KOPT-K1 (cell line): Measurements from ENCODE around the gene MLF2.

Source experiments
- H3K27ac ChIP-seq: fragments of 200-600 bp; sonication (generic); 2 replicates; pipeline ENCODE4 v1.5.1; 2016; ENCODE audit warnings: antibody characterized with exemption, mild to moderate bottlenecking, low read depth, low read length; ENCODE audit not compliant: poor library complexity, severe bottlenecking
- H3K36me3 ChIP-seq: fragments of 200-600 bp; sonication (generic); 2 replicates; pipeline ENCODE4 v1.5.1; 2017; ENCODE audit warnings: antibody characterized with exemption, mild to moderate bottlenecking, low read length, moderate library complexity; ENCODE audit not compliant: insufficient read depth
- H3K9me3 ChIP-seq: fragments of 200-600 bp; sonication (generic); 2 replicates; pipeline ENCODE4 v1.5.1; 2017; ENCODE audit warnings: antibody characterized with exemption, low read length, mild to moderate bottlenecking; ENCODE audit not compliant: insufficient read depth, poor library complexity, severe bottlenecking

The MLF2 gene

DNA sequence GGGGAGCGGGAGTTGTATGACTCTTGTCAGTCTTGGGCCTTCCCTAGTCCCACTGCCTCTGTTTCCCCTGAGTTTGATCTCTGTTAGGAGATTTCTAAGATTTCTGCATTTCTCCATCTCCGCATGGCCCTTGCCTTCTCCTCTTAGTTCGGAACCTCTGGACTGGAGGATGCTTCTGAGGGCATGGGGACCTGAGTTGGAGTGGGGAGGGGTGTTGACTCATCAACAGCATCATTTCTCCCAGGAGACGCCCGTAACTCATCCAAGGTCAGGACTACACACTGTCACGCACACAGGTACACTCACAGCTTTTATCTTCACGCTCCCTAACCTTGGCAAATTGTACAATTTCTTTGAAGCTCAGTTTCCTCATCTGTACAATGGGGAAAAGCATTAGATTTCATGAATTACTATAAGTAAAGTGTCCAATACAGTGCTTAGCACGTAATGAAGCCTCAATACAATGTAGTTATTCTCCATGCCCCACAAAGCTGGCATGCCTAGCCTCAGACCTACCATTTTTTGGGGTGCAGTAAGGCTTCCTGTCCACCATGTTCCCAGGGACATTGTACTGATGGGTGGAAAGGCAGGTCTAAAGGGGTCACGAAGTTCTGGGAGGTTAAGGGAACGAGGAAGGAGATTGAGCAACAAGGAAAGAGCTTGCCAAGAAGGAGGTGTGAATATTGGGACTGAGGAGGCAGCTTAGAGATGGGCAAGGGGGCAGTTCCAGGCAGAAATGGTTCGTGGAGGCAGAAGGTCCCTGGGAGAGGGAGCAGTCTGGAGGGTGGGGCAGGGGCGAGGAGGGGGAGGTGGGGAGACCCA, 18.8 kb upstream of the MLF2 start:
- Histone ChIP-seq H3K9me3 (no peaks in the 10 kb centered on the region), H3K36me3 (no peaks in the 10 kb centered on the region), H3K27ac (no peak overlapping the region)

DNA sequence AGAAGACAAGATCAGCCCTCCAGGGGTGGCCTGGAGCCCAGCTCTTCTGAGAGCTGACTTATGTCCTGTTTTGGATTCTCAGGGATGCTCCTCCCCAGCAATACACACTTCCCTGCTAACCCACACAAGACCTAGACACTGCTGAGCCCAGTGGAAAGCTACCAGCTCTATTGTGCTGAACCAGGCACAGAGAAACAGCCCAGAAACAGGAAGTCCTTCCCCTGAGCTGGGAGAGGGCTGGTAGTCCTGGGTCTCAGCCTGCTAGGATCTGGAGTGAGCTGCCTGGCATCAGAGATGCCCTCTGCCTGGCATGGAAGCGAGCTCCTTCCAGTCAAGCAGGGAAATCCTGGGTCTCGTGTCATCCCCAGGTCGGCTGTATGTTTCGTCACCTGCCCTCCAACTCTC, 18.2 kb upstream of the MLF2 start:
- no peak overlapping the region for H3K27ac ChIP-seq
- no peaks in the 10 kb centered on the region for H3K9me3 ChIP-seq
- H3K36me3 ChIP-seq: no peaks in the 10 kb centered on the region

DNA sequence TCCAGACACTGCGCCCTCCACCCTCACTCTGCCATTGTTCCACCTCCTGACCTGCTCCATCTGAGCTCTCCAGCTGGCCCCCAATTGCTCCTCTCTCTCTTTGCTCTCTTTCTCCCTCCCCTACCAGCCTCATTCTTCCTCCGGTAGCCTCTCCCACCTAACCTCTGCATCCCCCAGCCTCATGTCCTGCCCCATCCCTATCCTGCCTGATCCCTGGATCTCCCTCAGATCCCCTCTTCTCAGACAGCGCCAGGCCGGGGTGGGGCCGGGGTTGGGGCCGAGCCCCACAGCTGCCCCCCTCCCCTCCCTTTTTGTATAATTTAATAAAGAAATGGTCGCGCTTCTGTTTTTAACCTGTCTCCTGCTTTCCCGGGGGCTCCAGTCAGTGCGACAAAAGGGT, 17.7 kb upstream of the MLF2 start:
- no peaks in the 10 kb centered on the region for H3K36me3 ChIP-seq

DNA sequence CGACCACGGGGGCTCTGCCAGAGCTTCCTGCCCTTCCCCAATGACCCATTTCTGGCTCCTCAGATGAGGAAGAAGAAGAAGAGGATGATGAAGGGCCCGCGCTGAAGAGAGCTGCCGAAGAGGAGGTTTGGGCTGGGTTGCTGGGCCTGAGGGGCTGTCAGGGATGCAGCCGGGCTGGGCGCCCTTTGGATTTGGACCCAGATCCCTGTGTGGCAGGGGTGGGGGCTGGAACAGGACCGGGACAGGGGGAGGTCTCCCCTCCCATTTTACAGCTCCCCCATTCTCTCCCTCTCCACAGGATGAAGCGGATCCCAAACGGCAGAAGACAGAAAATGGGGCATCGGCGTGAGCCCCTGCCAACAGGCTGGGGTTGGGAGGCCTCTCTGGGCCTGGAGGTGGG, 17.2 kb upstream of the MLF2 start:
- Histone ChIP-seq H3K9me3 (no peaks in the 10 kb centered on the region), H3K27ac (no peak overlapping the region), H3K36me3 (no peaks in the 10 kb centered on the region)

More for the DNA sequence above, 17.7 kb upstream of the MLF2 start:
- Histone ChIP-seq H3K9me3 (no peaks in the 10 kb centered on the region), H3K27ac (no peak overlapping the region)

DNA sequence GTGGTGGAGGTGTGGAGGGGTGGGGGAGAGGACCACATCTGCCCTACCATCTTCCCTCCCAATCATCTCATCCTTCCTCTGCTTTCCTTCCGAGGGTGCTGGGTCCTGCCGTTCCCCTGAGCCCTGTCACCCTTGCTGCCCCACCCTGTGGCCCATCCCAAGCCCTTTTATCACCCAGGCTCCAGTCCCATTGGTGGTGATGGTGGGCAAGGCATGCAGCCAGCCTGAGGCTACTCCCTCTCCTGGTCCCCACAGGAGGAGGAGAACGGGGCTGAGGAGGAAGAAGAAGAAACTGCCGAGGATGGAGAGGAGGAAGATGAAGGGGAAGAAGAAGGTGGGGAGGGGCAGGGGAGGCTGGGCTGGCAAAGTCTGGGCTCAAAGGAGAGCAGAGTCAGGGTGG, 16.7 kb upstream of the MLF2 start:
- H3K27ac ChIP-seq: no peak overlapping the region
- H3K36me3 ChIP-seq: no peaks in the 10 kb centered on the region
- H3K9me3 ChIP-seq: no peaks in the 10 kb centered on the region

DNA sequence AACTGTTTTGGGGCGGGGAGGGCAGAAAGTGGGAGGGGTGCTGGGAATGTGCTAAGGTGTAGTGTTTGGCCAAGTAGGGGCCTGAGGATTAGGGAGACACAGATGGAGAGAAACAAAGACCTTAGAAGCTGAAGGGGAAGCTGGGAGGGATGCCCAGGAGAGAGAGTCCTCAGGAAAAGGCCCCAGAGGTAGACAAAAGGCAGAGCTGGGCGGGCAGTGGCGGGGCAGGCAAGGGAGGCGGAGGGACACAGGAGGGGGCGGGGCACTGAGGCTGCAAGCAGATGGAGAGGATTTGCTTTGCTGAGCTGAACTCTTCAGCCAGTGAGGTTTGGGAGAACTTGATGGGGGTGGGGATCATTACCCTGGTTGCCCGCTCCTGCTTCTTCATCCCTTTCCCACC, 16.0 kb upstream of the MLF2 start:
- Histone ChIP-seq H3K36me3 (no peaks in the 10 kb centered on the region), H3K9me3 (no peaks in the 10 kb centered on the region), H3K27ac (no peak overlapping the region)

DNA sequence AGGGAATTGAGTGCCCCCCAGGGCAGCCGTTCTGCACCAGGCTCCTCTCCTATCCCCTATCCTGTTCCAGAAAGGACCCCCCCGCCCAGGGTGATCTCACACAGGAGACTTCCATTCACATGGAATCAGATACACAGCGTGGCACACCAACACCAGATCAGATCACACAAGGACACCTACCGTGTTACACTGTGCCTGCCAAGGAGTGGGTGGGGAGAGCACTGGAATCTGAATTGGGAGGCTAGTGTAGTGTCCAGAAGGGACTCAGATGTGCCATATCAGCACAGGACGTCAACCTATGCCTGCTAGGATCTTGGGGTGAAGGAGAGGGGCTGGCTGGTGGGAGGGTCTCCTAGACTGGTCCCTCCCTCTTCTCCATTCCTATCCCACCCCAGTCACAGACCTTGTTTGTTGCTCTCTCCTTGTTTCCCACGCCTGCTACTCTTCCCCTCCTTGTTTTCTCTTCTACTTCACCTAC, 15.5 kb upstream of the MLF2 start:
- Histone ChIP-seq H3K9me3 (no peaks in the 10 kb centered on the region), H3K36me3 (no peaks in the 10 kb centered on the region), H3K27ac (no peak overlapping the region)

DNA sequence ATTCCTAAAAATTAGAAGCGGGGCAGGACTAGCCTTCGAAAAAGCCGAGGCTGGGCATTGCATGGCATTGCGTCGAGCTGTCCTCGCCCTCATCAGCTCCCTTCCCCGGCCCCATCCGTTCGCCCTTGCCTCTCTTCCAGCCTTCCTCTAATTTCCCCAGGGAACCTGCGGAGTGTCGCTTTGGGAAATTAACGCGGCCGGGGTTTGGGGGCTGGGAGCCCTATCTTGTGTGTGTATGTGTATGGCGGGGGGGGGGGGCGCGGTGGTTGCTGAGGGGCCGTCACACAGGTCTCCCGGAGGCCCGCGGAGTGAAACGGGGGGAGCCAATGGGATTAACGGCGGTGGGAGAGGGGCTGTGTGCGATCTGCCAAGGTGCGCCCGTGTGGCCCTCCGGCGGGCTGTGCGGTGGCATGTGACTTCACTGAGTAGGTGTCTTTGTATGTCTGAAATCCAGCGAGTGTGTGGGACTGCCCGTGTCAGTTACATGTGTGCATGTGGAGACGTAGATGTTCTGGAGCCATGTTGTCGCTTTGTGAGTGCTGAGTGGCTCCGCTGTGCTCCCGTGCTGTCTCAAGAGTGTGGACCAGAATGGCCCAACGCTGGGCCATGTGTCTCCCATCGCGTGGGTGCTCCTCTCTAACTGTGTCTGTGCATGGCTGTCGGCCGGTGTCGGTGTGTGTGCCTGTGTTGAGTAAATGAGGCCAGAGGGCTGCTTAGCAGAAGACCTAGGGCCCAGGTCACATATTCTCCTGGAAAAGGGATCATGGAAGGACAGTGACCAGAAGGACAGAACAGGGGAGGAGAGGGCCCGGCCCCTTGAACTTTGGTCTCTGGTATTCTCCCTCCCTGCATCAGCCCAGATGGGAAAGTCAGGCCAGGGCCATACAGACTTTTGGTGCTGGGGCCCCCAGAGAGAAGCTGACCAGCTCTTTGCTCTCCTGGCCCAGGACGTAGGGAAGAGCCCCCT, 14.7 kb upstream of the MLF2 start:
- Histone ChIP-seq H3K27ac (no peak overlapping the region), H3K9me3 (no peaks in the 10 kb centered on the region), H3K36me3 (no peaks in the 10 kb centered on the region)

DNA sequence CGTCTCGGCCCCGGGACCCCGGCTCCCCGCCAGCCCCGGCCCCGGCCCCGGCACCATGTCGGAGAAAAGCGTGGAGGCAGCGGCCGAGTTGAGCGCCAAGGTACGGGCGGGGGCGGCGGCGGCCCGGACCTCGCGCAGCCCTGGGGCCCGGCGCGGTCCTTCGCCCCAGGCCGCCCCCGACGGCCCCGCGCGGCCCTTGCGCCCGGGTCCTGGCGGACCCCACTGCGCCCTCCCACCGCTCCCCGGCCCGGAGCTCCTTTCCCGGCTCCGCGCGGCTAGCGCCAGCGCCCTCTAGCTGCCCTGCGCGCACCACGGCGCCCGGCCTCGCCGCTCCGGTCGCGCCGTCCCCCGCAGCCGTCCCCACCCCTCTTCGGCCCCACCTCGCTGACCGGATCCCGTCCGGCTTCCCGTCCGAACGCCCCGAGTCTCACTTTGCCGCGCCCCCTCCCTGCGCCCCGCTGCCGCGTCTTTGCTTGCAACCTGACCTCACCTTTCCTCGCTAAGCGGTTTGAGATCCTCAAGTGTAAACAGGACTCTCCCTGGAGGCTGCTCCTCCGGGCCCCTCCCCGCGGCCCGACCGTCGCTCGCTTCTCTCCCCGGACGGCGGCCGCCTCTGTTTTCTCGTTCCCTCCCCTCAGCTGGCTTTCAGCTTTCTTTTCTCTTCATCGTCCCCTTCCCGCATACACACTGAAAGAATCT, 13.9 kb upstream of the MLF2 start:
- no peaks in the 10 kb centered on the region for H3K9me3 ChIP-seq
- no peaks in the 10 kb centered on the region for H3K36me3 ChIP-seq
- H3K27ac ChIP-seq: no peak overlapping the region

DNA sequence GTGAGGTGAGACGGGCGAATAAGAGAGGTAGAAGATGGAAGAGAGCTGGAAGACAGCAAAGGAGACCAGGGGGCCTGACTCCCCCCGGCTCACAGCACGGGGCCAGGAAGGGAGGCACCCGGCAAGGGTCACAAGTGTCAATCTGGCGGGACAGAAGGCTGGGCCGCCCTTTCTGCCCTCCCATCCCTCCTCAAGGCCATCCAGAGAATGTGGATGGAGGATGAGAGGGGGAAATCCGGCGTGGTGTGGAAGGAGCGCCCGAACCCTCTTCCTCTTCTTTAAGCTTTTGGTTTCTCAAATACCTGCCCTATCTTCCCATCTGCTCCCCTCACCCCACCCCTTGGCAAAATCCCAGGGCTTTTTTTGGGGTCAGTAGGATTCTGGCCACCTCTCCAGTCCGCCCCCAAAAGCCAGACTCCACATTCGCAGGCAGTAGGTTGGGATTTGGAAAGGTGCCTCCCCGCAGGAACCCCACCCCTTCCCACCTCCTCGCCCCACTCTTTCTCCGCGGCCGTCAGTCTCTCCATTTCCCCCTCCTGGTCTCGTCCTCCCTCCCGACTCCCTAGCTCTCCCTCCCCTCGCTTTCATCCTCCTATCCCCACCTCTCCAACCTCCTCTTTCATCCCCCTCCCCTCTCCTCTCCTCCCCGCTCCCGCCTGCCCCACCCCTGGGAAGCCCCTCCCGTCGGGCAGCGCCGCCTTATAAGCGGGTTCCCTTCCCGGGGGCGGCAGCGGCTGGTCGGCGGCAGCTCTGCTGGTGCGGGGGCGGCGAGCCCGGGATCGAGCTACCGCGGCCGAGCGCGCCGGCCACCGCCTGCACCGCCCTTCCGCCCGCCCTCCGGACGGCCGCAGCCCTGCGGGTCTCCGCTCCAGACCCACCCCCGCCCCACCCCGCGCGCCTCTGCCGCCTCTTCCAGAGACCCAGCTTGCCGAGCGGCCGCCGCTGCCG, 13.0 kb upstream of the MLF2 start, which contains the start of gene PTMS:
Gene PTMS (plus strand): TSS at position 730 of the 948 bp plus-strand sequence. CDS start 343 bp downstream, outside the sequence.
- Histone ChIP-seq H3K27ac (no peak within 1 kb of the TSS), H3K9me3 (no peaks in the 10 kb centered on the region), H3K36me3 (no peaks in the 10 kb centered on the region)

DNA sequence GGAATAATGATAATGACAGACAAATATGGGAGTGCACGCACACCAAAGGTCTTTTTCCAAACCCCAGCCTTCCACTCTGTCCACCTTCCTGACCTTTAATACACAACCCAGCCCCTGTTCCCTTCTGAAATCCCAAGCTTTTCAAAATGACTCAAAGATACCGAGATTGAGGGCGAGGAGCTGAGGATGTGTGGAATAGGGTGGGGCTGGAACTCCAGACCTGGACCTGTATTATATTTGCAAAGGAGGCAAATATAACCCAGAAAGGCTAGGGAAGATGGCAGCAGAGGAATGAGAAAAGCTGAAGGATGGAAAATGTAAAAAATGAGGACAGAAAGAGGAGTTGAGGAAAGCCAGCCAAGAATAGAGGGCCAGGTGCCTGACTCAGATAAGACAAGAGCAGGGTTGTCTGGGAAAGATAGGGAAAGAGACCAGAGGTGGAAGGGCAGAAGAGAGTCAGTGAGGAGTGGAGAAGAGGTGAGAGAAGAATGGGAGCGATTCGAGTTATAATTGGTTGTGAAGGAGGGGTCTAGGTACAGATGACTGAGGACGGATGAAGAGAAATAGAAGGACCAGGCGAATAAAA, 12.2 kb upstream of the MLF2 start:
- no peak overlapping the region for H3K27ac ChIP-seq

DNA sequence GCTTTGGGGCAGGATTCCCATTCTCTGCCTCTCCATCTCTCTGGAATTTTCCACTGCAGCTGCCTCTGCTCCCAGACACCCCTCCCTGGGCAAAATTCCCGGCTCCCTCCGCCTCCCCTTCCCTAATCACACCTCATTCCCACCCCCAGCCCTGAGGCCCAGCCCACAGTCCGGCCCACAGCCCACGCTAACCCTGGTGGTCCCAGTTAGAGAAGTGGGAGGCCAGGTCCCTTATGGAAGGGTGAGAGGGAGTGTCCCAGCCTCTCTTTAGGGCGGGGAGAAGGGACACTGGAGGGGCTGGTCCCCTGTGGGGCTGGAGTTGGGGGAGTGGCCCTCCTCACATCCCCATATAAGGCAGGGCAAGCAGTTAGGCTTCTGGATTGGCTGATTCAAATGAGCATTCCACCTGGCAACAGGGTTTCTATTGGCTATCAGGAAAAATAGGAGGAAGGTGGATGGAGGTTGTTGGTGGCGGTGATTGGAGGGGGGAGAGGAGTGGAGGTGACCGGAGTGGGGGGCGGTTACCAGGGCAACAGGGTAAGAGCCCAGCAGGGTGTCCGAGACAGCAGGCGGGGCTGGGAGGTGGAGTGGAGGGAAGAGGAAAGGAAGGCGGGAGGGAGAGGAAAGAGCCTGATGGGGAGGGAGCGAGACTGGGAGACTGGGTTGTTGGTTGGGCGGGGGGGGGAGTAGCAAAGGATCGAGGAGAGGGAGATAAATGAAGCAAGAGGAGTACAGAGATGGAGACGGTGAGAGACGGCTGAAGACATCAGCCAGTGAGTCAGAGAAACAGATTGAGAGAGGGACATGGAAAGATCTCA, 11.3 kb upstream of the MLF2 start:
- no peaks in the 10 kb centered on the region for H3K36me3 ChIP-seq
- no peak overlapping the region for H3K27ac ChIP-seq
- H3K9me3 ChIP-seq: no peaks in the 10 kb centered on the region

More for the DNA sequence above, 12.2 kb upstream of the MLF2 start:
- H3K36me3 ChIP-seq: no peaks in the 10 kb centered on the region
- H3K9me3 ChIP-seq: no peaks in the 10 kb centered on the region

DNA sequence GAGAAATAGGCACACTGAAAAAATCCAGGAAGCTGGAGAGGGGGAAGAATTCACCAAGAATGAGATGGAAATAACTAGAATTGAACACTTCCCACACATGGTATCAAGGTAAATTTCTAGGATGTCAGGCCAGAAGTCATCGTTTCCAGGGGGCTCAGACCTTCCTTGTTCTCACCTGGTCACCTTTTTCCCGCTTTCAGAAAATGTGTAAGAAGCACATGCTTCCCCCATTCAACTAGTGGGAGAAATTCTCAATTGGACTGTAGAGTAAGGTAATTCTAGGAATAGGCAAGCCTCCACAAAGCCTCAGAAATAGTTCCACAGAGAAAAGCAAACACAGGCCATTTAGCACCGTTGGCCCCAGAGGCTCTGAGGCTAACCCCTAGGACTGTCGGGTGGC, 10.4 kb upstream of the MLF2 start:
- H3K27ac ChIP-seq: no peak overlapping the region
- H3K36me3 ChIP-seq: no peaks in the 10 kb centered on the region
- no peaks in the 10 kb centered on the region for H3K9me3 ChIP-seq
